GM12872 (cell line): ENCODE data around the gene SCAMP1.

Experiments used
- TF ChIP-seq, protein P1 (sequence below): IDR thresholded peaks from 3 replicates; pipeline ENCODE4 v1.5.1; 2011; ENCODE audit warnings: low read depth, mild to moderate bottlenecking, low read length, moderate library complexity; ENCODE audit not compliant: insufficient read depth

Gene SCAMP1, protein sequence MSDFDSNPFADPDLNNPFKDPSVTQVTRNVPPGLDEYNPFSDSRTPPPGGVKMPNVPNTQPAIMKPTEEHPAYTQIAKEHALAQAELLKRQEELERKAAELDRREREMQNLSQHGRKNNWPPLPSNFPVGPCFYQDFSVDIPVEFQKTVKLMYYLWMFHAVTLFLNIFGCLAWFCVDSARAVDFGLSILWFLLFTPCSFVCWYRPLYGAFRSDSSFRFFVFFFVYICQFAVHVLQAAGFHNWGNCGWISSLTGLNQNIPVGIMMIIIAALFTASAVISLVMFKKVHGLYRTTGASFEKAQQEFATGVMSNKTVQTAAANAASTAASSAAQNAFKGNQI

DNA sequence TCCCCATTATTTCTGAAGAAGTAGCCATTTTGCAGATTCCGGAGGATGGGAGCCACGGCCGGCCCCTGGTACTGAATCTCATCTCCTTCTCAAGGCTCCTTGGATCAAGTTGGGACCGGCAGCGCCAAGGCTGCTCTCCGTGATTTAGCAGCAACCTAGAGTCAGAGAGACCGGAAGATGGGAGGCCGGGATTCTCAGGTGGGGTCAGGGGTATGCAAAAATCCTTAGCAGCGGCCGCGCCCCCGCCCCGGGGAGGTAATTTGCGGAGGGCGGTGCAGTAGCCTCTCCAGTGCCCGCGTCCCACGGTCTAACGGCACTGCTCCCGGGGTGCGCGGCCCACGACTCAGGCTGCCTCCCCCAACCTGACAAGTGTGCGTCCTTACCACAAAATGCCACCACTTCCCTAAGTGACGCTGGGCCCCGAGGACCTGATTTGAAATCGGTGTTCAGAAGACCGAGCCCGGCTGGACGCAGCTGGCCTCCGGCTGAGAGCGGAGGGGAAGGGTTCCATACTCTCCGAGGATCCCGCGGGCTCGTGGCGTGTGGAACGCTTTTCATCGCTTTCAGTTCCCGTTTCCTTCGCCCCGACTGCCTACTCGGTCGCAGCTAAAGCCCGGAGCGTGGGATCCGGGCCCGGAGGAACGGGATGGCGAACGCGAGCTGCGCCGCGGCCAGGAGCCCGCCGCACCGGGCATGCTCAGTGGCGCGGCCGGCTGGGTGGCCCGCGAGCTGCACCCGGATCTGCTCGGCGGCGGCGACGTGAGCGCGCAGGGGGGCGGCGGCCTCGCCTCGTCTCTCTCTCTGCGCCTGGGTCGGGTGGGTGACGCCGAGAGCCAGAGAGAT is at the start of gene SCAMP1:
TSS of gene SCAMP1 (plus strand) at position 787 of the 843 bp plus-strand sequence. CDS start at position 842, 55 bp downstream.
- TF ChIP-seq, protein P1, sequence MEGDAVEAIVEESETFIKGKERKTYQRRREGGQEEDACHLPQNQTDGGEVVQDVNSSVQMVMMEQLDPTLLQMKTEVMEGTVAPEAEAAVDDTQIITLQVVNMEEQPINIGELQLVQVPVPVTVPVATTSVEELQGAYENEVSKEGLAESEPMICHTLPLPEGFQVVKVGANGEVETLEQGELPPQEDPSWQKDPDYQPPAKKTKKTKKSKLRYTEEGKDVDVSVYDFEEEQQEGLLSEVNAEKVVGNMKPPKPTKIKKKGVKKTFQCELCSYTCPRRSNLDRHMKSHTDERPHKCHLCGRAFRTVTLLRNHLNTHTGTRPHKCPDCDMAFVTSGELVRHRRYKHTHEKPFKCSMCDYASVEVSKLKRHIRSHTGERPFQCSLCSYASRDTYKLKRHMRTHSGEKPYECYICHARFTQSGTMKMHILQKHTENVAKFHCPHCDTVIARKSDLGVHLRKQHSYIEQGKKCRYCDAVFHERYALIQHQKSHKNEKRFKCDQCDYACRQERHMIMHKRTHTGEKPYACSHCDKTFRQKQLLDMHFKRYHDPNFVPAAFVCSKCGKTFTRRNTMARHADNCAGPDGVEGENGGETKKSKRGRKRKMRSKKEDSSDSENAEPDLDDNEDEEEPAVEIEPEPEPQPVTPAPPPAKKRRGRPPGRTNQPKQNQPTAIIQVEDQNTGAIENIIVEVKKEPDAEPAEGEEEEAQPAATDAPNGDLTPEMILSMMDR: peak; percentile 32; the same call in 1 of the 3 replicates

DNA sequence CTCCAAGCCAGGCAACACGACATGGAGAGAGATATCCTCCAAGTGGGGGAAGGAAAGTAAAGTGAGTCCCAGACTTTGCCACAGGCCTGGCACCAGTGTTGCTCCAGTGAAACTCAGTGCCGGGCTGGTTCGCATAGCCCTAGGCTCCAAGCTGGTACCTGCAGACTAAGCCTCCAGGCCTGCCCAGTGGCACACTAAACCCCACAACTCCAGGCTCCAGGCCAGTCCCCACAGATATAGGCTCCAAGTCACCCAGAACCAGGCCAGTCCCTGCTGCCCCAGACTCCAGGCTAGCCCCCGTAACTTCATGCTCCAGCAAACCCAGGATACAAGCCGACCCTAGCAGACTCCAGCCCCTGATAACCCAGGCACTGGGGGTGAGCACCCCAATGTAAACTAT is 42.9 kb upstream of the SCAMP1 start:
- TF ChIP-seq, protein P1: no peak

DNA sequence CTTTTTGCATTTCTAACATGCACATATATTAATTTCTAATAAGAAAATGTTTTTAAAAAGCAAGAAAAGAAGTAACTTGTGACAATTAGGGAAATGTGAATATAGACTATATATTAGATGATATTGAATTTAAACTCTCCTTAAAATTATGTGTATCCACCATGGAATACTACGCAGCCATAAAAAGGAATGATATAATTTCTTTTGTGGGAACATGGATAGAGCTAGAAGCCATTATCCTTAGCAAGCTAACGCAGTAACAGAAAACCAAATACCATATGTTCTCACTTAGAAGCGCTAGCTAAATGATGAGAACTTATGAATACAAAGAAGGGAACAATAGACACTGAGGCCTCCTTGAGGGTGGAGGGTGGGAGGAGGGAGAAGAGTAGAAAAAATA is 42.1 kb upstream of the SCAMP1 start:
- TF ChIP-seq, protein P1: no peak

DNA sequence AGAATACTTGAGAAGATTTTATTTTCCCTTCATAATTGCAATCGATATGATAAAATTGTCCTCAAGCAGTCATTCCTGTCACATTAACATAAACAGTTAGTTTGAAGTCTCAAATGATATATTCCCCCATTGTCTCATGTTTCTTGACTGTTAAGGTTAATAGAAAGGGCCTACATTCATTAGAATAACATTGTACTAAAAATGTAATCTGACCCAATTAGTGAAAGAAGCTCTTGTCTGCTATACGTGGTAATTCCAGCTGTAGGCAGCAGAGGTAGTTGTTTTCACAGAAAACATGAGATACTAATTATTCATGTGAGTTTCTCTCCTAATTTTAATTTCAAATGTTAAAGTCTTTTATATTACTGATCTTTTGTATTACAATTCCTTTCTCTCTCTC is 40.0 kb upstream of the SCAMP1 start:
- TF ChIP-seq, protein P1: peak; percentile 56

DNA sequence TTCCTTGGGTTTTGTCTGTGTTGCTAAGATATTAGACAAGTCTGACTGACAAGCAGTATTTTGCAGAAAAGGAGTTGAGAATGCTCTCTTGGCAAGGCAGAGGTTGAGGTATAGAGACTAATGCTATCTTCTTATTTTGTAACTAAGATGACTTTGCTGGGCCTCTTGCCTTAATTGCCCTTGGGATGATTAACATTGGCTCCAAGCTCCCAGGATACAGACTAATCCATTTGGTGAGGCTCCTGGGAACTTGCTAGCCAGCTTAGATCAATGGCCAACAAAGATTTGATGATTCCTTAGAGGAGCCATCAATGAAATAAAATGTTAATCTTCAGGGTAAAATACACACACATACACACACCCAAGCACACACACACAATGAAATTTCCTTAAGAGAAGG is 37.2 kb upstream of the SCAMP1 start:
- TF ChIP-seq, protein P1: no peak

DNA sequence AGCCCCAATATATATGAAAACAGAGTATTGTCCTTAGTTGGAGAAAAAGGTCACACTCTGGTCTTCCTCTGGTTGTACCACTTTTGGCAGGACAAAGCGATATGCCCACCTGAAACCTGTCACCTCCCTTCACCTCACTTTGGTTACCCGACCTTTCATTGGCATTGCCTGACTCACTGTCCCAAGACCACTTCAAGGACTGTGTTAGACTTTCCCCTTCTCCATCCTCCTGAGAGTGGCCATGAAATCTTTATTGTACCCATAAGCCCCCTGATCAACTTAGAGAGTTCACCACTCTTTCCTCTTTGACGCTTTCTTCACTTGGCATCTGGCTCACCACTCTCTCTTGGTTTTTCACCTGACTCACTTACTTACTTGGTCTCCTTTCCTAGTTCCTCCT is 33.5 kb upstream of the SCAMP1 start:
- TF ChIP-seq, protein P1: no peak

DNA sequence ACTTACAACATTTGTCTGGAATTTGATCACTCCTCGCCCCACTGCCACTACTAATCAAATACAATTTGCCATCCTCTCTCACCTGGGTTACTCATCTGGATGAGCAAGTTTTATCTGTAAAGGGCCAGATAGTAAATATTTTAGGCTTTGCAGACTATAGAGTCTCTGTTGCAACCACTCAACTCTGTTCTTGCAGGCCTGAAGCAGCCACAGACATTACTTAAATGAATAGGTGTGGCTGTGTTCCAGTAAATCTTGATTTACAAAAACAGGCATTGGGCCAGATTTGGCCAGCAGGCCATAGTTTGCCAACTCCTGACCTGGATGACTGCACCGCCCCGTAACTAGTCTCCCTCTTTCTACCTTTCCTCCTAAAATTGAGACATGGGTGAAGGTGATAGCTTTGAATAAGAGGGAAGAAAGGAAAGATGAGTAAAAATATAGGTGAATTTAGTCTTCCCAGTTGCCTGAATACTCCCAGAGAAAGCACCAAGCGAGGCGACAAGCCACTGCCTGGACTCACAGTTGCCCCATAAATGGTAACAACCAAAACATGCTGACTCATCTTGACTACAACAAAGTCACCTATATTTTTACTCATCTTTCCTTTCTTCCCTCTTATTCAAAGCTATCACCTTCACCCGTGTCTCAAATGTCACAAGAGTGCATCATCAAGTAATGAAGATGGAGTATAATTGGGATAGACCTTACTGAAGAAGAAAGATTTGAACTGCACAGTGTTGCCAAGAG is 32.5 kb upstream of the SCAMP1 start:
- TF ChIP-seq, protein P1: no peak
